Kidney (tissue), 14 donors: ENCODE measurements around the gene NMUR2. TPM values are rescaled to one million over a fixed set of nuclear protein-coding genes. Genes with fewer than 3 reads are reported as not detected.

ENCODE experiments used
- DNase-seq, 5 donors: peaks; one replicate each; pipeline ENCODE4 v3.0.0-alpha.2; 2013 to 2020
- FAIRE-seq: peaks from 2 replicates; lab custom pipeline; 2012; peaks lifted over from hg19 to GRCh38; lab: Jason Lieb, UNC
- H3K27ac ChIP-seq, 2 donors: one replicate each; pipeline ENCODE4 v1.7.0; 2013; ENCODE audit warnings: low read depth in 2 of 2, low read length in 2 of 2, inconsistent platforms in 1 of 2
- H3K27me3 ChIP-seq: one replicate; pipeline ENCODE4 v1.7.1; 2013; ENCODE audit warnings: low read length, inconsistent platforms; ENCODE audit not compliant: control insufficient read depth, insufficient read depth
- H3K36me3 ChIP-seq, 3 donors: one replicate each; pipeline versions ENCODE4 v1.7.0 to v1.7.1; 2013; ENCODE audit warnings: low read length in 3 of 3, control low read depth in 1 of 3, inconsistent platforms in 1 of 3; ENCODE audit not compliant: insufficient read depth in 3 of 3, control insufficient read depth in 2 of 3
- H3K4me1 ChIP-seq, 3 donors: one replicate each; pipeline versions ENCODE4 v1.7.0 to v1.7.1; 2013; ENCODE audit warnings: low read length in 3 of 3, inconsistent platforms in 1 of 3, low read depth in 1 of 3; ENCODE audit not compliant: control insufficient read depth in 2 of 3, insufficient read depth in 2 of 3
- H3K4me3 ChIP-seq, 3 donors: one replicate each; pipeline versions ENCODE4 v1.7.0 to v1.8.1; 2013; ENCODE audit warnings: low read length in 3 of 3, control low read depth in 1 of 3, inconsistent platforms in 1 of 3
- H3K9ac ChIP-seq, 3 donors: one replicate each; pipeline versions ENCODE4 v1.7.0 to v1.7.1; 2013; ENCODE audit warnings: low read length in 3 of 3, control low read depth in 1 of 3, inconsistent platforms in 1 of 3
- H3K9me3 ChIP-seq, 3 donors: one replicate each; pipeline versions ENCODE4 v1.7.0 to v1.7.1; 2013; ENCODE audit warnings: low read length in 3 of 3, control low read depth in 1 of 3, inconsistent platforms in 1 of 3; ENCODE audit not compliant: control insufficient read depth in 2 of 3, insufficient read depth in 1 of 3
- intact Hi-C: fragments of 100-400 bp; cut with DNase I; formaldehyde crosslinking; loops from one replicate; pipeline ENCODE4 v1.11.1; 2022
- polyA plus RNA-seq: library from polyadenylated mRNA; stranded (reverse); fragments of 350-450 nt; fragmentation: Illumina TruSeq; extraction: RNeasy Lipid Tissue Mini Kit (QIAGEN cat#74804); gene quantifications from one replicate; pipeline ENCODE4 v1.2.3, GENCODE V29; 2014; ENCODE audit warnings: low read depth, low replicate concordance; ENCODE audit not compliant: insufficient read depth
- total RNA-seq: library from RNA; stranded (reverse); fragmentation: NEBNext Ultra II Directional; extraction: Animal tissue kit (Norgen Biotek cat#: 25700); gene quantifications from one replicate; pipeline ENCODE4 v1.2.1, GENCODE V29; 2021
- TF ChIP-seq, protein P1 (sequence below): IDR thresholded peaks from 3 replicates; pipeline ENCODE4 v1.5.1; 2012; ENCODE audit warnings: mild to moderate bottlenecking, moderate library complexity, borderline replicate concordance; ENCODE audit not compliant: insufficient read depth; ENCODE audit errors: extremely low read depth
- donor health status: control.
- donor health status: control.
- donor health status: control.
- donor health status: control.
- donor health status: control.
- donor health status: DM: yes; HTN: yes; CAD: no.
- donor health status: Normal renal cell carcinoma (clear cell type).

NMUR2 gene
- total and polyA plus RNA-seq, 2 donors from 2014 or later = 0.30 TPM; not detected in 1

DNA sequence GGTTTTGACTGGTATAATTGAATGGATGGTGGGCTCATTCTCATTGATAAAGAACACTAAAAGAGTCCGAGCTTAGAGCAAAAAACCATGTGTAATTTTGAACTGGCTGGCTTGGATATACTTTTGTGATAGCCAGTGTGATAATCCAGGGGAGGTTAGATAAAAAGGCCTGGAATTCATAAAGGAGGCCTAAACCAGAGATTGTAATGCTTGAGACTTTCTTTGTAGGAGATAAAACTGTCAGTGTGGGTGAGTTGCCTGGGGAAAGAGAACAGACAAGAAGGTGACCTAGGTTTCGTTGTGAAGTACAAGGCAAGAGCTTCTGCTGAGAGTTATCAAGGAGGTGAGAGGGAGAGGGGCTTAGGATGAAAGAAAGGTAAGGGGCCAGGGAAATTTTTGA is 17.0 kb upstream of the NMUR2 start:
- no peaks in the 10 kb centered on the region for H3K36me3 ChIP-seq
- TF ChIP-seq, protein P1, sequence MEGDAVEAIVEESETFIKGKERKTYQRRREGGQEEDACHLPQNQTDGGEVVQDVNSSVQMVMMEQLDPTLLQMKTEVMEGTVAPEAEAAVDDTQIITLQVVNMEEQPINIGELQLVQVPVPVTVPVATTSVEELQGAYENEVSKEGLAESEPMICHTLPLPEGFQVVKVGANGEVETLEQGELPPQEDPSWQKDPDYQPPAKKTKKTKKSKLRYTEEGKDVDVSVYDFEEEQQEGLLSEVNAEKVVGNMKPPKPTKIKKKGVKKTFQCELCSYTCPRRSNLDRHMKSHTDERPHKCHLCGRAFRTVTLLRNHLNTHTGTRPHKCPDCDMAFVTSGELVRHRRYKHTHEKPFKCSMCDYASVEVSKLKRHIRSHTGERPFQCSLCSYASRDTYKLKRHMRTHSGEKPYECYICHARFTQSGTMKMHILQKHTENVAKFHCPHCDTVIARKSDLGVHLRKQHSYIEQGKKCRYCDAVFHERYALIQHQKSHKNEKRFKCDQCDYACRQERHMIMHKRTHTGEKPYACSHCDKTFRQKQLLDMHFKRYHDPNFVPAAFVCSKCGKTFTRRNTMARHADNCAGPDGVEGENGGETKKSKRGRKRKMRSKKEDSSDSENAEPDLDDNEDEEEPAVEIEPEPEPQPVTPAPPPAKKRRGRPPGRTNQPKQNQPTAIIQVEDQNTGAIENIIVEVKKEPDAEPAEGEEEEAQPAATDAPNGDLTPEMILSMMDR = no peak
- H3K4me3 ChIP-seq = no peak overlapping the region
- H3K9me3 ChIP-seq = no peaks in the 10 kb centered on the region
- no peak overlapping the region for H3K9ac ChIP-seq
- no peaks in the 10 kb centered on the region for H3K4me1 ChIP-seq
- intact Hi-C loops = no loop called here
- FAIRE-seq = no peak
- H3K27ac ChIP-seq = no peak overlapping the region
- no peak for DNase-seq
- H3K27me3 ChIP-seq = no peaks in the 10 kb centered on the region

DNA sequence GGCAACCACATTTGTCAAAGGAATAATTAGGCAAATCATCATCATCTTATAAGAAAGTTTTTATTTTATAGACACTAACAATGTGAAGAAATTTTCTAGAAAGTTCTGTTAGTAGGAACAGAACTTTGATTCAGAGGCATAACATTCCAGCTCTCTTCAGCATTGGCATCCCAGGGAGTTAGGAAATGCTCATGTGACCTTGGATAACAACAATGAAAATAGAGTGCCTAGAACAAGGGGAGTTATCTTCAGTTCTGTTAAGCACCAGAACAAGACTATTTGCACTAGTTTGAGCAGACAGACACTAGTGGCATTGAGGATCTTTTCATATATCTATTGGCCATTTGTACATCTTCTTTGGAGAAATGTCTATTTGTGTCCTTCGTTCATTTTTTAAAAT is 7.0 kb upstream of the NMUR2 start:
- intact Hi-C loops = no loop called here
- DNase-seq (no peak), FAIRE-seq (no peak)
- H3K4me3 ChIP-seq = no peak overlapping the region
- no peaks in the 10 kb centered on the region for H3K27me3 ChIP-seq
- H3K27ac ChIP-seq = no peak overlapping the region
- H3K9ac ChIP-seq = no peak overlapping the region
- no peaks in the 10 kb centered on the region for H3K4me1 ChIP-seq
- TF ChIP-seq, protein P1 = no peak
- H3K36me3 ChIP-seq = no peaks in the 10 kb centered on the region
- H3K9me3 ChIP-seq = peaks cover 0 to 9% (median 3%) of the 10 kb centered on the region in 3 donors

DNA sequence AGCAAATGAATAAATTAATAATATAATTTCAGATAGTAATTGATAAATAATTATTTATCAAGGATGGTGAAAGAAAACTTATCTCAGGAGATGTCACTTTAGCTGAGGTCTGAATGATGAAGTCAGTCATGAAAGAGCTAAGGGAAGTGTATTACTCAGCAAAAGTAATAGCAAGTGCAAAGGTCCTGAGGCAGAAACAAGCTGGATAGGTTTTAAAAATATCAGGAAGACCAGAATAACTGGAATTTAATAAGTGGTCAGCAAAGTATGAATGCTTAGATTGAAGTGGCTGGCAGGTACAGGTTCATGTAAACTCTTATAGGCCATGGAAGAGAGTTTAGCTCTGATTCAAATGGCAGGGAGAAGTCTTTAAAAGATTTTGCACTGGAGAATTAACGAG is 1.0 kb upstream of the NMUR2 start:
- FAIRE-seq (no peak), DNase-seq (no peak)
- TF ChIP-seq, protein P1 = no peak

DNA sequence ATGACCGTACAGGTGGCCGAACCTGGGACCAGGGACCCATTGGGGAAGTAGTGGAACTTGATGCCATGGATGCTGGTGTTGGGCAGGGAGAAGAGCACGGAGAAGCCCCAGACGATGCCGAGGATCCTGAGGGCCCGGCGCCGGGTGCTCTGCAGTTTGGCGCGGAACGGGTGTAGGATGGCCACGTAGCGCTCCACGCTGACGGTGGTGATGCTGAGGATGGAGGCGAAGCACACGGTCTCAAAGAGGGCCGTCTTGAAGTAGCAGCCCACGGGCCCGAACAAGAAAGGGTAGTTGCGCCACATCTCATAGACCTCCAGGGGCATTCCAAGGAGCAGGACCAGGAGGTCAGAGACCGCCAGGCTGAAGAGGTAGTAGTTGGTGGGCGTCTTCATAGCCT is 585 bp downstream of the NMUR2 start:
- intact Hi-C loops = no loop called here
- DNase-seq = peak in 1 of 5 donors; percentile 52

More for the DNA sequence above, 1.0 kb upstream of the NMUR2 start:
- no peak overlapping the region for H3K27ac ChIP-seq
- H3K36me3 ChIP-seq = no peaks in the 10 kb centered on the region
- intact Hi-C loops = no loop called here
- H3K4me3 ChIP-seq = no peak overlapping the region
- H3K9me3 ChIP-seq = peaks cover 0 to 3% (median 0%) of the 10 kb centered on the region in 3 donors
- no peaks in the 10 kb centered on the region for H3K4me1 ChIP-seq
- H3K27me3 ChIP-seq = no peaks in the 10 kb centered on the region
- H3K9ac ChIP-seq = no peak overlapping the region

More for the DNA sequence above, 585 bp downstream of the NMUR2 start:
- TF ChIP-seq, protein P1 = no peak
- Histone ChIP-seq H3K36me3 (no peaks in the 10 kb centered on the region), H3K27me3 (no peaks in the 10 kb centered on the region), H3K27ac (no peak overlapping the region), H3K4me3 (no peak overlapping the region), H3K4me1 (no peaks in the 10 kb centered on the region), H3K9ac (no peak overlapping the region), H3K9me3 (peaks cover 0 to 3% (median 0%) of the 10 kb centered on the region in 3 donors)
- FAIRE-seq = no peak
